Astrocyte (in vitro differentiated cells and primary cell): Measurements from ENCODE around the gene COL4A6. TPM values are rescaled to one million over a fixed set of nuclear protein-coding genes. Genes with fewer than 3 reads are reported as not detected.

ENCODE experiments used
- DNase-seq: peaks from one replicate; pipeline ENCODE4 v3.0.0-alpha.2; 2010; ENCODE audit warnings: low read depth
- FAIRE-seq: peaks from 2 replicates; lab custom pipeline; 2011; peaks lifted over from hg19 to GRCh38; lab: Jason Lieb, UNC
- H2AFZ ChIP-seq: 2 replicates; pipeline ENCODE4 v1.6.0; 2012; ENCODE audit warnings: low read depth, low read length, inconsistent platforms
- H3K27ac ChIP-seq: 2 replicates; pipeline ENCODE4 v1.5.1; 2011; ENCODE audit warnings: low read depth, low read length, inconsistent platforms
- H3K27me3 ChIP-seq: 2 replicates; pipeline ENCODE4 v1.6.0; 2011; ENCODE audit warnings: low read length, inconsistent platforms; ENCODE audit not compliant: insufficient read depth
- H3K36me3 ChIP-seq: 2 replicates; pipeline ENCODE4 v1.5.1; 2011; ENCODE audit warnings: low read length, inconsistent platforms; ENCODE audit not compliant: insufficient read depth
- H3K4me1 ChIP-seq: 2 replicates; pipeline ENCODE4 v1.5.1; 2011; ENCODE audit warnings: low read length, inconsistent platforms; ENCODE audit not compliant: insufficient read depth
- H3K4me2 ChIP-seq: 2 replicates; pipeline ENCODE4 v1.6.0; 2012; ENCODE audit warnings: low read length, inconsistent platforms
- H3K4me3 ChIP-seq: 2 replicates; pipeline ENCODE4 v1.5.1; 2011; ENCODE audit warnings: low read depth, mild to moderate bottlenecking, low read length, inconsistent platforms; ENCODE audit not compliant: insufficient read depth
- H3K79me2 ChIP-seq: 2 replicates; pipeline ENCODE4 v1.6.0; 2012; ENCODE audit warnings: mild to moderate bottlenecking, low read length, inconsistent platforms; ENCODE audit not compliant: insufficient read depth
- H3K9ac ChIP-seq: 2 replicates; pipeline ENCODE4 v1.6.0; 2012; ENCODE audit warnings: mild to moderate bottlenecking, low read length, inconsistent platforms
- H3K9me3 ChIP-seq: 2 replicates; pipeline ENCODE4 v1.5.1; 2012; ENCODE audit warnings: low read depth, mild to moderate bottlenecking, low read length, inconsistent platforms; ENCODE audit not compliant: insufficient read depth
- H4K20me1 ChIP-seq: 2 replicates; pipeline ENCODE4 v1.6.0; 2012; ENCODE audit warnings: low read length, inconsistent platforms; ENCODE audit not compliant: insufficient read depth
- H3K27ac Mint-ChIP-seq: one replicate; pipeline ENCODE4 v1.8.0; 2021; ENCODE audit warnings: mild to moderate bottlenecking, mixed read lengths; ENCODE audit not compliant: unreplicated experiment
- H3K27me3 Mint-ChIP-seq: one replicate; pipeline ENCODE4 v1.8.0; 2021; ENCODE audit warnings: low read depth, mixed read lengths; ENCODE audit not compliant: unreplicated experiment
- H3K36me3 Mint-ChIP-seq: one replicate; pipeline ENCODE4 v1.8.0; 2021; ENCODE audit warnings: low read depth, mixed read lengths; ENCODE audit not compliant: unreplicated experiment
- H3K4me1 Mint-ChIP-seq: one replicate; pipeline ENCODE4 v1.8.0; 2021; ENCODE audit warnings: low read depth, mixed read lengths; ENCODE audit not compliant: unreplicated experiment
- H3K4me3 Mint-ChIP-seq: one replicate; pipeline ENCODE4 v1.8.0; 2021; ENCODE audit warnings: mild to moderate bottlenecking, moderate library complexity, mixed read lengths; ENCODE audit not compliant: unreplicated experiment
- H3K9me3 Mint-ChIP-seq: one replicate; pipeline ENCODE4 v1.8.0; 2021; ENCODE audit warnings: mild to moderate bottlenecking, mixed read lengths; ENCODE audit not compliant: unreplicated experiment
- EZH2 ChIP-seq: IDR thresholded peaks from 2 replicates; pipeline ENCODE4 v1.6.1; 2012; ENCODE audit warnings: mild to moderate bottlenecking, low read length, inconsistent platforms; ENCODE audit not compliant: insufficient read depth
- total RNA-seq: library from RNA; stranded (reverse); gene quantifications from 2 replicates; pipeline ENCODE4 v1.2.1, GENCODE V29; 2021
- TF ChIP-seq, protein P1 (sequence below): IDR thresholded peaks from 2 replicates; pipeline ENCODE4 v1.5.1; 2011; ENCODE audit warnings: low read depth, mild to moderate bottlenecking, inconsistent platforms, low read length, moderate library complexity; ENCODE audit not compliant: insufficient read depth

The COL4A6 gene
- total RNA-seq, 1 donor from 2014 or later: 8.1 TPM

DNA sequence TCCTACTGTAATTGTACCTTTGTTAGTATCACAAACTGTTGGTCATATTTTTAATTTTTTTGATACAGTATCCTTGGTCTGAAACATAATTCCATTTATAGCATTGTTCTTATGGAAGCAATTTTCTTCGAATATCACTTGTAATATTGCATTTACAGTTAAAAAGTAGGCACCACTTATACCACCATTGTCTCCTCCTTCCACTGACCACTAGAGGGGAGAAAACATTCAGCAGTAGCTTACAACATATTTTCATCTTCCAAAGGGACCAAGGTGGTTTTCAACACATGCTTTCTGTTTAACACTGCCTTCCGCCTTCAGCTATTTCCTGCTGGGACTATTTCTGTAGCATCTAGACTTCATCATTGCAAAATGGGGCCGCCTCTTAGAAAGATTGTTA, 146.2 kb downstream of the COL4A6 start:
- Histone ChIP-seq H3K36me3 (no peaks in the 10 kb centered on the region), H2AFZ (no peak overlapping the region), H3K9ac (no peak overlapping the region), H4K20me1 (no peaks in the 10 kb centered on the region), H3K79me2 (no peaks in the 10 kb centered on the region), H3K9me3 (no peaks in the 10 kb centered on the region), H3K27me3 (no peaks in the 10 kb centered on the region), H3K4me3 (no peak overlapping the region), H3K4me1 (no peaks in the 10 kb centered on the region), H3K27ac (no peak overlapping the region), H3K4me2 (no peak overlapping the region)
- no peak overlapping the region for H3K27ac Mint-ChIP-seq
- TF ChIP-seq, protein P1, sequence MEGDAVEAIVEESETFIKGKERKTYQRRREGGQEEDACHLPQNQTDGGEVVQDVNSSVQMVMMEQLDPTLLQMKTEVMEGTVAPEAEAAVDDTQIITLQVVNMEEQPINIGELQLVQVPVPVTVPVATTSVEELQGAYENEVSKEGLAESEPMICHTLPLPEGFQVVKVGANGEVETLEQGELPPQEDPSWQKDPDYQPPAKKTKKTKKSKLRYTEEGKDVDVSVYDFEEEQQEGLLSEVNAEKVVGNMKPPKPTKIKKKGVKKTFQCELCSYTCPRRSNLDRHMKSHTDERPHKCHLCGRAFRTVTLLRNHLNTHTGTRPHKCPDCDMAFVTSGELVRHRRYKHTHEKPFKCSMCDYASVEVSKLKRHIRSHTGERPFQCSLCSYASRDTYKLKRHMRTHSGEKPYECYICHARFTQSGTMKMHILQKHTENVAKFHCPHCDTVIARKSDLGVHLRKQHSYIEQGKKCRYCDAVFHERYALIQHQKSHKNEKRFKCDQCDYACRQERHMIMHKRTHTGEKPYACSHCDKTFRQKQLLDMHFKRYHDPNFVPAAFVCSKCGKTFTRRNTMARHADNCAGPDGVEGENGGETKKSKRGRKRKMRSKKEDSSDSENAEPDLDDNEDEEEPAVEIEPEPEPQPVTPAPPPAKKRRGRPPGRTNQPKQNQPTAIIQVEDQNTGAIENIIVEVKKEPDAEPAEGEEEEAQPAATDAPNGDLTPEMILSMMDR: no peak
- TF ChIP-seq EZH2: no peak
- FAIRE-seq (peak; percentile 54), DNase-seq (no peak)
- H3K4me3 Mint-ChIP-seq: no peak overlapping the region
- no peaks in the 10 kb centered on the region for H3K9me3 Mint-ChIP-seq
- H3K27me3 Mint-ChIP-seq: no peaks in the 10 kb centered on the region
- no peaks in the 10 kb centered on the region for H3K4me1 Mint-ChIP-seq
- no peaks in the 10 kb centered on the region for H3K36me3 Mint-ChIP-seq

DNA sequence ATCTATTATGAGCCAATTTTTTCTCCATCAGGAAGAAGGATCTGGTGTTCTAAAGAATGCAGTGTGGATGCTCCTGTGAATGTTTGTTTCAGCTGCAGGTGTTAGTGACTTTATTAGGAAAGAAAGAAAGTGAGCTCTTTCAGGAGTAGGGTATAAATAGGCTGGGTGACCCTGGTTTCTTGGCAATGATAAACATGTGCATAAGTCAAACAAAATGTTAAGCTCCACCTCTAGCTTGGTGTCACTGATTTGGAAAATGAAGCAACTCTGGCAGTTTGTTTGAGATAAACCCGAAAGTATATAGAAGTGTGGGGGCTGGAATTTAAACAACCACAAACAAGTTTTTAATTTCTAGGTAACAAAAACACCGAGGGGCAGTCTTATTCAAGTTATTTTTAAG, 152.3 kb downstream of the COL4A6 start:
- no peaks in the 10 kb centered on the region for H4K20me1 ChIP-seq
- Mint-ChIP-seq H3K27me3 (no peaks in the 10 kb centered on the region), H3K4me1 (no peaks in the 10 kb centered on the region), H3K4me3 (no peak overlapping the region), H3K9me3 (no peaks in the 10 kb centered on the region), H3K36me3 (no peaks in the 10 kb centered on the region), H3K27ac (no peak overlapping the region)
- H3K27ac ChIP-seq: no peak overlapping the region
- no peak overlapping the region for H3K9ac ChIP-seq
- H3K4me3 ChIP-seq: no peak overlapping the region
- H3K4me2 ChIP-seq: no peak overlapping the region
- no peaks in the 10 kb centered on the region for H3K36me3 ChIP-seq
- no peaks in the 10 kb centered on the region for H3K9me3 ChIP-seq
- TF ChIP-seq, protein P1: no peak
- no peak for TF ChIP-seq EZH2
- H3K4me1 ChIP-seq: no peaks in the 10 kb centered on the region
- no peak overlapping the region for H2AFZ ChIP-seq
- FAIRE-seq (peak; percentile 17), DNase-seq (no peak)
- no peaks in the 10 kb centered on the region for H3K27me3 ChIP-seq
- no peaks in the 10 kb centered on the region for H3K79me2 ChIP-seq

DNA sequence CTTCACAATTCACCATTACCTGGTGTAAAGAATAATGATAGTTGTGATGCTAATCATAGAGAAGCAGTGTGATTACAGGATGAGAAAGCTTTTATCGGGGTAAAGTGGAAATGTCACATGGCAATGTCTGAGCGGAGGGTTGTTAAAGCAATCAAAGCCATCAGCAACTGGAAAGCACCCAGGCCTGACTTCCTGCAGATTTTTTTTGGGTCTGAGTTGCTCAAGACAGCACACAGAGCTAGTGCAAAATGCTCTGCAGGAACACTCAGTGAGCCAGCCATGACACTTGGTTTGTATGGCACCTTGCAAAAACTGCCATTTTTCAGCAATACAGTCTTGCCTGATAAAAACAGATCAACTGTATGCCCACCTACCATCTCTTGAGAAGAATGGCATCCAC, 152.9 kb downstream of the COL4A6 start:
- Histone ChIP-seq H3K27me3 (no peaks in the 10 kb centered on the region), H3K4me2 (no peak overlapping the region), H3K79me2 (no peaks in the 10 kb centered on the region), H3K36me3 (no peaks in the 10 kb centered on the region), H3K9me3 (no peaks in the 10 kb centered on the region), H4K20me1 (no peaks in the 10 kb centered on the region), H3K4me3 (no peak overlapping the region), H3K9ac (no peak overlapping the region), H2AFZ (no peak overlapping the region), H3K4me1 (no peaks in the 10 kb centered on the region), H3K27ac (no peak overlapping the region)
- FAIRE-seq: no peak
- Mint-ChIP-seq H3K27ac (no peak overlapping the region), H3K4me1 (no peaks in the 10 kb centered on the region), H3K9me3 (no peaks in the 10 kb centered on the region), H3K4me3 (no peak overlapping the region), H3K27me3 (no peaks in the 10 kb centered on the region), H3K36me3 (no peaks in the 10 kb centered on the region)
- TF ChIP-seq, protein P1: no peak
- no peak for TF ChIP-seq EZH2
- DNase-seq: no peak
